Activated naive CD8-positive, alpha-beta T cell treated with anti-CD3 and anti-CD28 coated beads, Interleukin-2, amount 10 ng/mL, durations not matched to agents 7 days and 5 days (primary cell): ENCODE measurements around the gene RHAG. TPM values are rescaled to one million over a fixed set of nuclear protein-coding genes. Genes with fewer than 3 reads are reported as not detected.

Source experiments
- ATAC-seq: fragments of 150-1000 bp; cut with Tn5 transposase; one replicate; pipeline ENCODE4 v1.10.0; 2021; ENCODE audit warnings: low read depth, moderate library complexity
- POLR2A ChIA-PET: fragments of 350-600 bp; sonication (Branson Sonifier 250); formaldehyde crosslinking; loops from one replicate; lab custom pipeline; 2021; ENCODE audit warnings: antibody characterized with exemption; lab: Charles Lee
- DNase-seq: peaks from one replicate; pipeline ENCODE4 v3.0.0; 2021
- H3K27ac Mint-ChIP-seq: one replicate; pipeline ENCODE4 v1.8.0; 2022; ENCODE audit warnings: mild to moderate bottlenecking, mixed read lengths
- H3K27me3 Mint-ChIP-seq: one replicate; pipeline ENCODE4 v1.8.0; 2022; ENCODE audit warnings: mild to moderate bottlenecking, moderate library complexity, mixed read lengths
- H3K36me3 Mint-ChIP-seq: one replicate; pipeline ENCODE4 v1.8.0; 2021; ENCODE audit warnings: mild to moderate bottlenecking, mixed read lengths
- H3K4me1 Mint-ChIP-seq: one replicate; pipeline ENCODE4 v1.8.0; 2021; ENCODE audit warnings: mixed read lengths
- H3K4me3 Mint-ChIP-seq: one replicate; pipeline ENCODE4 v1.8.0; 2022; ENCODE audit warnings: mild to moderate bottlenecking, moderate library complexity, mixed read lengths
- H3K9me3 Mint-ChIP-seq: one replicate; pipeline ENCODE4 v1.8.0; 2021; ENCODE audit warnings: mixed read lengths
- total RNA-seq, 2 experiments: library from RNA; stranded (reverse); gene quantifications; one replicate each; pipeline ENCODE4 v1.2.3, GENCODE V29; 2021

RHAG gene
- total RNA-seq, 2 experiments from 2014 or later, result not detected

- Mint-ChIP-seq H3K27ac (no peak overlapping the region), H3K4me3 (no peak overlapping the region), H3K4me1 (peaks cover 7% of the 10 kb centered on the region), H3K27me3 (peaks cover 6% of the 10 kb centered on the region), H3K36me3 (no peaks in the 10 kb centered on the region), H3K9me3 (no peaks in the 10 kb centered on the region)
- DNase-seq (no peak), ATAC-seq (no peak)
- POLR2A ChIA-PET, result no interaction called here
These were observed 66.1 kb downstream of the RHAG start for GRCh38 chr6:49570474-49571079.

GRCh38 chr6:49565855-49566254 lies 70.8 kb downstream of the RHAG start:
- Mint-ChIP-seq H3K9me3 (no peaks in the 10 kb centered on the region), H3K4me1 (peaks cover 7% of the 10 kb centered on the region), H3K27me3 (peaks cover 2% of the 10 kb centered on the region), H3K36me3 (no peaks in the 10 kb centered on the region), H3K27ac (no peak overlapping the region), H3K4me3 (no peak overlapping the region)
- no peak for ATAC-seq
- POLR2A ChIA-PET, result no interaction called here
- no peak for DNase-seq

- no peak for ATAC-seq
- H3K27me3 Mint-ChIP-seq, result peaks cover 2% of the 10 kb centered on the region
These were observed 71.4 kb downstream of the RHAG start for GRCh38 chr6:49565261-49565660.

GRCh38 chr6:49564552-49564951 lies 72.1 kb downstream of the RHAG start:
- no peaks in the 10 kb centered on the region for H3K9me3 Mint-ChIP-seq
- H3K4me1 Mint-ChIP-seq, result peaks cover 7% of the 10 kb centered on the region
- H3K27ac Mint-ChIP-seq, result no peak overlapping the region
- no peak for DNase-seq
- H3K4me3 Mint-ChIP-seq, result no peak overlapping the region
- peaks cover 2% of the 10 kb centered on the region for H3K27me3 Mint-ChIP-seq
- ATAC-seq, result no peak
- H3K36me3 Mint-ChIP-seq, result no peaks in the 10 kb centered on the region
- POLR2A ChIA-PET, result no interaction called here

More at GRCh38 chr6:49565261-49565660, 71.4 kb downstream of the RHAG start:
- POLR2A ChIA-PET, result no interaction called here
- no peaks in the 10 kb centered on the region for H3K36me3 Mint-ChIP-seq
- H3K4me3 Mint-ChIP-seq, result no peak overlapping the region
- peaks cover 7% of the 10 kb centered on the region for H3K4me1 Mint-ChIP-seq
- no peak overlapping the region for H3K27ac Mint-ChIP-seq
- no peak for DNase-seq
- H3K9me3 Mint-ChIP-seq, result no peaks in the 10 kb centered on the region

- Mint-ChIP-seq H3K27me3 (peaks cover 2% of the 10 kb centered on the region), H3K9me3 (no peaks in the 10 kb centered on the region), H3K4me3 (no peak overlapping the region), H3K36me3 (no peaks in the 10 kb centered on the region), H3K4me1 (peaks cover 7% of the 10 kb centered on the region), H3K27ac (no peak overlapping the region)
- POLR2A ChIA-PET, result no interaction called here
- DNase-seq, result no peak
- no peak for ATAC-seq
These were observed 73.4 kb downstream of the RHAG start for GRCh38 chr6:49563006-49563886.

- Mint-ChIP-seq H3K9me3 (no peaks in the 10 kb centered on the region), H3K27me3 (peaks cover 4% of the 10 kb centered on the region), H3K4me1 (peaks cover 5% of the 10 kb centered on the region), H3K27ac (no peak overlapping the region), H3K4me3 (no peak overlapping the region), H3K36me3 (peaks cover 1% of the 10 kb centered on the region)
- DNase-seq (no peak), ATAC-seq (no peak)
- POLR2A ChIA-PET, result no interaction called here
These were observed 78.4 kb downstream of the RHAG start for GRCh38 chr6:49558238-49558637.

- POLR2A ChIA-PET, result no interaction called here
- Mint-ChIP-seq H3K27me3 (peaks cover 2% of the 10 kb centered on the region), H3K4me1 (peaks cover 5% of the 10 kb centered on the region), H3K27ac (no peak overlapping the region), H3K36me3 (peaks cover 1% of the 10 kb centered on the region), H3K9me3 (no peaks in the 10 kb centered on the region), H3K4me3 (no peak overlapping the region)
- ATAC-seq (no peak), DNase-seq (no peak)
These were observed 79.5 kb downstream of the RHAG start for GRCh38 chr6:49557177-49557576.

GRCh38 chr6:49556429-49556837 lies 80.2 kb downstream of the RHAG start:
- Mint-ChIP-seq H3K27ac (no peak overlapping the region), H3K4me1 (peaks cover 10% of the 10 kb centered on the region), H3K4me3 (no peak overlapping the region), H3K27me3 (peaks cover 6% of the 10 kb centered on the region), H3K36me3 (peaks cover 1% of the 10 kb centered on the region), H3K9me3 (no peaks in the 10 kb centered on the region)
- POLR2A ChIA-PET, result no interaction called here
- DNase-seq, result no peak
- no peak for ATAC-seq

- ATAC-seq, result no peak
- no peak for DNase-seq
- Mint-ChIP-seq H3K4me1 (peaks cover 13% of the 10 kb centered on the region), H3K27me3 (peaks cover 7% of the 10 kb centered on the region), H3K4me3 (no peak overlapping the region), H3K27ac (no peak overlapping the region), H3K9me3 (no peaks in the 10 kb centered on the region), H3K36me3 (peaks cover 1% of the 10 kb centered on the region)
- POLR2A ChIA-PET, result no interaction called here
These were observed 80.7 kb downstream of the RHAG start for GRCh38 chr6:49555951-49556350.

Other genes with a start within 250 kb of the RHAG start
- 10 to 100 TPM; 13.2 to 14.6 TPM for gene MMUT, start 173.6 kb downstream of the RHAG start, total RNA-seq
- 10 to 100 TPM; 14.4 to 14.5 TPM for gene CENPQ, start 173.5 kb downstream of the RHAG start, total RNA-seq
- gene GLYATL3, start 136.9 kb downstream of the RHAG start, total RNA-seq, result not detected
- under 1 TPM; 0.68 to 0.80 TPM for gene C6orf141, start 86.2 kb downstream of the RHAG start, total RNA-seq
- gene CRISP2, start 76.7 kb upstream of the RHAG start, total RNA-seq, result not detected
- not detected for gene CRISP3, start 107.5 kb upstream of the RHAG start, total RNA-seq
- not detected for gene PGK2, start 150.4 kb upstream of the RHAG start, total RNA-seq
- gene CRISP1, start 229.7 kb upstream of the RHAG start, total RNA-seq, result not detected